ENCODE measurements around the gene TMEM214.
"Not testable (repeated sequence)": the region's sequence is repeated elsewhere in the genome, so short reads cannot be mapped to it uniquely, and the experiment has no call there.

Gene TMEM214

DNA sequence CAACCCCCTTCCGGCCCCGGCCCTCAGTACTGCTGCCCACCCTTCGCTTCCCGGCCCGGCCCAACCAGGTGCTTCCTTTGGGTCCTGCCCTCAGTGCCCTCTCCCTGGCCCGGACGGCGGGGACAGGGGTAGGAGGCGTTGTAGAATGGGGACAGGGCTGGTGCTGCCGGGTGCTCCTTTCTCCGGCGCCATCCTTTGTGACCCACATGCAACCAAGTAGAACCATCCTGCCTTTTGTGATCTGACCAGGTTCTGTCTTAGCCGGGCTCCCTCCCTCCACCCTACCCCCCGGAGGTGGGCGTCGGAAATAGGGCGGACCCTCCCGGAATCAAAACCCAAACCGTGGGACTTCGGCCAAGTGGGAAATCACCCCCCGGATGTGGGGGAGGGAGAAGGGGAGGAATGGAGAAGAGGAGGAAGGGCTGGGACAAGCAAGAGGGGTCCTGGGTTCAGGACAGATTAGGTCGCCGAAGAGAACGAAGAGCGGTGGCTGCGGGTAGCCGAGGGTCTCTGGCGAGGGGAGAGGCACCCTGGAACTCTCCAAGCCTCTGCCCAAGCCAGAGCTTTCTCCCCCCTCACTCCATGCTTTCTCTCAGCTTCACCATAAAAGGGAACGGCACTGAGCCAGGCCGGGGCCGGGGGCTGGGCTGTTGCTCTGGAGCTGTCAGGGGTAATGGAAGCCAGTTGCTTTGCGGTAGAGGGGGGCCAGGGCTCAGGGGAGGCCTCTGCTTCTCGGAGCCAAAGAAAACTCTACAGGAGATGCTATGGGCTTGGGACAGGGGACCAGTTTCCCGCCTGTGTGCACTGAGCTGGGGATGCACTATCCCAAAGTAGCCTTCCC is 39.4 kb downstream of the TMEM214 start:
- DNase-seq: no peak

DNA sequence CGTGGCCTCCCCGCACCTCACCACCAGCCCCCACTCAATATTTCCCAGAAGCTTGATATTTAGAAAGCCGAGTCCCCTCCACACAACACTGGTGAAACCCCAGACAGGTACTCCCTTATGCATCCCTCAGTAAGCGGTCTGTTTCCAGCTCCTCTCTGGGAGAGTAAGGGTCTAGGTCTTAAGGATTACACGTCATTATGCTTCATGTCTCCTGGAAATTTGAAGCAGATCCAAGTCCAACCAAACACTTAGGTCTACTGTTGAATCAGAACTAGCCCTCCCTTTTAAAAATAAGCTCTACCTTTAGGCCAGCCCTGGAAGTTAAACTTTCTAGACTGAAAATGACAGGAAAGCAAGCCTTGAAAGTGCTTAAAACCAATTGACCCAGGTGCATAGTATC is 40.2 kb downstream of the TMEM214 start:
- DNase-seq: no peak

DNA sequence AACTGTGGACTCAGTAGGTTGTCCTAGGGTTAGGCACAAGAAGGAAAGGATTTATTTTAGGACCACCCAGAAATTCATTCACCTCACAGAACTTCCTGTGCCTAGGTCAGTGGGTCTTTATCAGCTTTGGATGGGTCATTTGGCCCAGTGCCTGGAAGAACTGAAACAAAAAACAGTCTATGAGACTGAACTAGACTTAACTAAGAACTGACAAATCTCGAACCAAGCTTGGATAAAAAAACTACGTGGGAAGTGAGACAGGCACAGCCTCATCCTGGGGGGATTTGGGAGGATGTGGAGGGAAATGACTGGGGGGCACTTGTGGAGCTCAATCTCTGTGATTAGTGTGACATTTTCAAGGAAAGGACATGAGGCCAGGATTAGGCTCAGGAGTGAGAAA is 41.0 kb downstream of the TMEM214 start:
- DNase-seq: no peak

DNA sequence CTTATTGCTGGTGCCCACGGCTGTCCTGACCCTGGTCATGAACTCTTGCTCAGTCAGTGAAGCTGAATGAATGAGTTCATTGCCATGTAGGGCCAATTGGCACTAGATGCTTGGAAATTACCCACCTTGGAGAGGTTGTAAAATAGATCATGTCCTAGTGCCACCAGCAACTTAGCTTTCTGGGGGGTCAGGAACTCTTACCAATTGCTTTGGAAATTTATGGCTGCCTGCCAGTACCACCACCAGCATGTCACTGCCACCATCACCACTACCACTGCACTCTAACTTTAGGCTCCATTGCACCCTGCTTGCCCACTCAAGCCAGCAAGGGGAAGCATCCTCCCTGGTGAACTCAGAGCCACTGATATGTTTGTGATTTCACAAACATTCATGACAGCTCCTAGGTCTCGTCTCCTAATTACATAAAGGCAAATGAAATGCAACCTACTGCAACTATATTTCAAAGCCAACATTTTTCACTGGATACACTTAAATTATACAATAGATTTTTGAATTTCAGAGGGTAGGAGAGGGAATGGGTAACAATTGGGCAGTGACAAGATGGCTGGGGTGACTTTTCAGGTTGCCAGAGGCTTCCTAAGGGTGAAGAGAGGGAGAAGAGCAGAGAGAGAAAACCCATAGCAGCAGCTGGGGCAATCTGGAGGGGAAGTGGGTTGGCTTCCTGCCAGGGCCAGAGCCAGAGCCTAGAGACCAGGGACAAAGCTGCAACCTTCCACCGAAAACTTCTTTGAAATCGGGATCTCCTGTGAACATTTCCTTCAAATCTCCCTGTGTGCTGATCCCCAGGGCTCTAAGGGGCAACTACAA is 42.2 kb downstream of the TMEM214 start:
- no peak for DNase-seq

- not testable (repeated sequence) for DNase-seq
Observed at GRCh38 chr2:27075566-27075871, 42.8 kb downstream of the TMEM214 start.

GRCh38 chr2:27076323-27076722 is 43.6 kb downstream of the TMEM214 start:
- no peak for DNase-seq

DNA sequence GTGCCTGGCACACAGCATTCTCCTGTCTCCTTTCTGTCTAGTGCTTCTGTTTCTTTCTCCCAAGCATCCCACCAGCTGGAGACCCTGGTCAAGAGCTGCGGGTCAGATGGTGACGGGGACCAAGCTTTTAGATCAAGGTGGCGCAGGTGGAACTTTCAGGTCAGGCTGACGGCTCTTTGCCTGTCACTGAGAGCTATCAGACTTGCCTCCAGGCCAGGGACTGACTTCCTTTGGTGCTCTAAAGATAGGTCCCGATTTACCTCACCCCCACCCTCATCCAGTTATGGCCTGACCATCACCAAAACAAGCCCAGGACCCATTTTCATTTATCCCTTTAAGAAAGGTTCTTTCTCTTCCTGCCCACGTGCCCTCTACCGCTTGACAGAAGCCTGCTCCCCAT is 44.5 kb downstream of the TMEM214 start:
- DNase-seq: no peak

DNA sequence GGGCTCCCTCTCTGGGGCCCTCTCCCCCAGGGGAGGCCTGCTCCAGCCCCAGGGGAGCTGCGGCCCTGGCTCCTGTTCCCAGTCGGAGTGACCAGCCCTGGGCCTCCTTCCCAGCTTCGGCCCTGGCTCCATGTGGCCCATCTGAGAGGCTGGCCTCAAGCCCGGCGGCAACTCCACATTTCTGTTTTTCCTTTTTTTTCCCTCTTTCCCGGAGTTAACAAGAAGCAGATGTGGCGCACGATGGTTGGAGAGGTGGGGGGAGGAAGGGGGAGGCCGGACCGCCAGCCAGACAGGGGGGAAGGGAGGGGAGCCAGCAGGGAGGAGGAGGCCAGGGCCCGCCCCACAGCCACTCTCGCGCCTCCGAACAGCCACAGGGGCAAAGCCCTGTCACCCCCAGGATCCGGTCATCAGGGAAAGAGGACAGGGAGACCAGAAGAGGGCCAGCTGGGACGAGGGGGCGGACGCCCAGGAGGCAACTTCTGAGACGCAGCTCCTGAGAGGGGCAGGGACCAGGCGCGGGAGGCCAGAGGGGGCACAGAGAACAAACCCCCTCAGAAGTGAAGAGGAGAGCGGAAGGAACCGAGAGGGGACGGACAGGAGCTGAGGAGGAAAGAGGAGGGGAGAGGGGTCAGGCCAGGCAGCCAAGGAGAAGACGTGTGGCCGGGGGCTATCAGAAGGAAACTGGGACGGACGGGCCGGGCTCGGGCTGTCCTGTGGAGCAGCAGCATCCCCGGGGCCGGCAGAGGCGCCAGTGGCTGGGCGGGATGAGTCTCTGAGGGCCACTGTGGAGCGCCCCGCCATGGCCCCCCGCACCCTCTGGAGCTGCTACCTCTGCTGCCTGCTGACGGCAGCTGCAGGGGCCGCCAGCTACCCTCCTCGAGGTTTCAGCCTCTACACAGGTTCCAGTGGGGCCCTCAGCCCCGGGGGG is 45.8 kb downstream of the TMEM214 start, which contains the start of gene EMILIN1:
Gene EMILIN1, plus strand, starts transcription at position 349 of the 928 bp plus-strand sequence. Its CDS starts 451 bp downstream, at position 800.
- no peak for DNase-seq

- no peak for DNase-seq
Observed at GRCh38 chr2:27079233-27080139, 46.7 kb downstream of the TMEM214 start.

GRCh38 chr2:27080140-27080469 is 47.3 kb downstream of the TMEM214 start:
- DNase-seq: no peak

GRCh38 chr2:27080603-27080936 is 47.8 kb downstream of the TMEM214 start:
- no peak for DNase-seq

GRCh38 chr2:27081984-27082772 is 49.4 kb downstream of the TMEM214 start:
- DNase-seq: no peak

GRCh38 chr2:27082773-27083409 is 50.1 kb downstream of the TMEM214 start:
- DNase-seq: no peak

GRCh38 chr2:27083410-27084296 is 50.9 kb downstream of the TMEM214 start:
- DNase-seq: no peak

GRCh38 chr2:27084297-27085061 is 51.7 kb downstream of the TMEM214 start:
- DNase-seq: no peak

DNA sequence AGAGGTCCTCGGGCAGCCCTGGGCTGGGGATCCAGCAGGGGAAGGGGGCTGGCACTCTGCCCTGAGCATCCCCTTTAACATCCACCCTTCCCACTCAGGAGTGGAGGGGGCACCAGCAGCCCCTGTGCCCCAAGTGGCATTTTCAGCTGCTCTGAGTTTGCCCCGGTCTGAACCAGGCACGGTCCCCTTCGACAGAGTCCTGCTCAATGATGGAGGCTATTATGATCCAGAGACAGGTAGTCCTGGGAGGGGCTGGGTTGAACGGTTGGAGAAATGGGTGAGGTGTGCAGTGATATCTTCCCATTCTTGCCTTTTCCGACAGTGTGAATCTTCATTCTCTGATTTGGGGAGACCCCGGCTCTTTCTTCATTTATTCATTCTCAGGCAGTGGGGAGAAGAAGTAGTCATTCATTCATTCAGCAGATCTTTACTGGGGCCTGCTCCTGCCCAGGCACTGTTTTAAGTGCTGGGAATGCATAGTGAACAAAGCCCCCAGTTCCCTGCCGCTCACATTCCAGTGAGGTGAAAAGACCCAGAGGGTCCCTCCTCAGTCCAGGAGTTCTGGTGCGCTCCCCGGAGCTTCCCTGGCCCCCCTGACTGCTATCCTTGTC is 52.4 kb downstream of the TMEM214 start:
- no peak for DNase-seq

DNA sequence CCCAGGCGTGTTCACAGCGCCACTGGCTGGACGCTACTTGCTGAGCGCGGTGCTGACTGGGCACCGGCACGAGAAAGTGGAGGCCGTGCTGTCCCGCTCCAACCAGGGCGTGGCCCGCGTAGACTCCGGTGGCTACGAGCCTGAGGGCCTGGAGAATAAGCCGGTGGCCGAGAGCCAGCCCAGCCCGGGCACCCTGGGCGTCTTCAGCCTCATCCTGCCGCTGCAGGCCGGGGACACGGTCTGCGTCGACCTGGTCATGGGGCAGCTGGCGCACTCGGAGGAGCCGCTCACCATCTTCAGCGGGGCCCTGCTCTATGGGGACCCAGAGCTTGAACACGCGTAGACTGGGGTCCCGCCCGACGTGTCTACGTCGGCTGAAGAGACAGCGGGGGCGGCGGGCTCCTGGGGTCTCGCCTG is 52.9 kb downstream of the TMEM214 start:
- peak; percentile 17 to 59 for DNase-seq

- peak; percentile 65 to 94 for DNase-seq
Observed at GRCh38 chr2:27086090-27086723, 53.4 kb downstream of the TMEM214 start.
